Trophoblast cell (in vitro differentiated cells and primary cell): ENCODE measurements around the gene KLK11.

ENCODE experiments used
- DNase-seq, 2 donors: peaks; one replicate each; pipeline ENCODE4 v3.0.0-alpha.2; 2016
- H2AFZ ChIP-seq: 2 replicates; pipeline ENCODE4 v1.6.1; 2013; ENCODE audit warnings: low read length, moderate library complexity, mild to moderate bottlenecking; ENCODE audit not compliant: insufficient read depth, poor library complexity
- H2AK5ac ChIP-seq: 2 replicates; pipeline ENCODE4 v1.6.1; 2013; ENCODE audit warnings: mild to moderate bottlenecking, low read length
- H2BK120ac ChIP-seq: 2 replicates; pipeline ENCODE4 v1.6.1; 2013; ENCODE audit warnings: low read length, mild to moderate bottlenecking, moderate library complexity; ENCODE audit not compliant: insufficient read depth, poor library complexity
- H2BK12ac ChIP-seq: 2 replicates; pipeline ENCODE4 v1.6.1; 2013; ENCODE audit warnings: mild to moderate bottlenecking, low read length, moderate library complexity
- H2BK5ac ChIP-seq: 2 replicates; pipeline ENCODE4 v1.6.1; 2013; ENCODE audit warnings: low read length, low read depth, moderate library complexity, mild to moderate bottlenecking; ENCODE audit not compliant: poor library complexity
- H3K14ac ChIP-seq: 2 replicates; pipeline ENCODE4 v1.6.1; 2013; ENCODE audit warnings: mild to moderate bottlenecking, low read length
- H3K18ac ChIP-seq: 2 replicates; pipeline ENCODE4 v1.6.1; 2013; ENCODE audit warnings: mild to moderate bottlenecking, low read length
- H3K23ac ChIP-seq: 2 replicates; pipeline ENCODE4 v1.6.1; 2013; ENCODE audit warnings: low read length
- H3K27ac ChIP-seq: 2 replicates; pipeline ENCODE4 v1.5.1; 2013; ENCODE audit warnings: low read depth, mild to moderate bottlenecking, inconsistent platforms, low read length, moderate library complexity
- H3K27me3 ChIP-seq: 2 replicates; pipeline ENCODE4 v1.6.1; 2013; ENCODE audit warnings: inconsistent platforms, mild to moderate bottlenecking, low read length, moderate library complexity; ENCODE audit not compliant: insufficient read depth
- H3K36me3 ChIP-seq, 2 experiments: 1 replicate in 1 of 2; 2 replicates in 1 of 2; pipeline ENCODE4 v1.6.1; 2013; ENCODE audit warnings: low read length in 2 of 2, mild to moderate bottlenecking in 2 of 2, moderate library complexity in 1 of 2; ENCODE audit not compliant: insufficient read depth in 2 of 2, control insufficient read depth in 1 of 2
- H3K4ac ChIP-seq: 2 replicates; pipeline ENCODE4 v1.6.1; 2013; ENCODE audit warnings: low read depth, mild to moderate bottlenecking, low read length, moderate library complexity
- H3K4me1 ChIP-seq, 2 experiments: 1 replicate in 1 of 2; 2 replicates in 1 of 2; pipeline ENCODE4 v1.6.1; 2013; ENCODE audit warnings: low read length in 2 of 2, mild to moderate bottlenecking in 2 of 2, moderate library complexity in 1 of 2; ENCODE audit not compliant: insufficient read depth in 2 of 2, control insufficient read depth in 1 of 2
- H3K4me2 ChIP-seq: 2 replicates; pipeline ENCODE4 v1.6.1; 2013; ENCODE audit warnings: inconsistent platforms, mild to moderate bottlenecking, low read length, moderate library complexity
- H3K4me3 ChIP-seq: 2 replicates; pipeline ENCODE4 v1.5.1; 2013; ENCODE audit warnings: mild to moderate bottlenecking, low read depth, low read length, inconsistent platforms
- H3K79me1 ChIP-seq: one replicate; pipeline ENCODE4 v1.6.1; 2013; ENCODE audit warnings: low read length
- H3K79me2 ChIP-seq: 2 replicates; pipeline ENCODE4 v1.6.1; 2013; ENCODE audit warnings: low read length, mild to moderate bottlenecking; ENCODE audit not compliant: control insufficient read depth, insufficient read depth, poor library complexity
- H3K9ac ChIP-seq: 2 replicates; pipeline ENCODE4 v1.6.1; 2013; ENCODE audit warnings: mild to moderate bottlenecking, low read length
- H3K9me3 ChIP-seq: 2 replicates; pipeline ENCODE4 v1.6.1; 2013; ENCODE audit warnings: low read depth, mild to moderate bottlenecking, control low read depth, inconsistent platforms, low read length; ENCODE audit not compliant: insufficient read depth
- H4K12ac ChIP-seq: 2 replicates; pipeline ENCODE4 v1.6.1; 2013; ENCODE audit warnings: low read depth, mild to moderate bottlenecking, low read length, moderate library complexity
- H4K8ac ChIP-seq: 2 replicates; pipeline ENCODE4 v1.6.1; 2013; ENCODE audit warnings: low read depth, mild to moderate bottlenecking, low read length, moderate library complexity
- H4K91ac ChIP-seq: one replicate; pipeline ENCODE4 v1.6.1; 2013; ENCODE audit warnings: low read depth, mild to moderate bottlenecking, low read length, moderate library complexity
- WGBS: extraction: QIAGEN DNeasy Blood & Tissue Kit; methylation state at CpG from one replicate; pipeline ENCODE4 v1.1.7; 2013; ENCODE audit warnings: missing lambda C conversion rate; ENCODE audit not compliant: insufficient read length, insufficient coverage; ENCODE audit errors: extremely low coverage; 5-methylcytosine and 5-hydroxymethylcytosine counted together

Gene KLK11

DNA sequence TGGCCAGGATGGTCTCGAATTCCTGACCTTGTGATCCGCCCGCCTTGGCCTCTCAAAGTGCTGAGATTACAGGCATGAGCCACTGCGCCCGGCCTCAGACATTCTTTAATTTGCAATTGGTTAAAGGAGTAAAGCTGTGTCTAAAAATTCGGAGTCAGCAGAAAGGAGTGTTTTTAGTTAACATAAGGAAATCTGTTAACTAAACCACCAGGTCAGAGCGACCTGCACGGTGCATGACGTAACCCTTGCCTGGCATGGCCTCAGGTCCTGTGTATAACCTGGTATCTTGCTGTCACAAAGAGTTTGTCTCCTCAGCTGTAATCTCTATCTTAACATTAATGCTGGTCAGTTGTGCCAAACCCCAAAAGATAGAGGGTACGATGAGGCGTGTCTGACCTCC is 17.9 kb upstream of the KLK11 start:
- H3K4me1 ChIP-seq, result no peaks in the 10 kb centered on the region
- H3K79me2 ChIP-seq, result no peaks in the 10 kb centered on the region
- H3K27me3 ChIP-seq, result no peaks in the 10 kb centered on the region
- H3K9ac ChIP-seq, result no peak overlapping the region
- DNase-seq, result no peak
- H3K4ac ChIP-seq, result no peak overlapping the region
- H3K18ac ChIP-seq, result no peak overlapping the region
- no CpG with 5 or more reads among the region's 11 CpGs for WGBS
- no peak overlapping the region for H3K4me3 ChIP-seq
- H3K79me1 ChIP-seq, result no peaks in the 10 kb centered on the region
- H2BK5ac ChIP-seq, result no peak overlapping the region
- no peak overlapping the region for H3K23ac ChIP-seq
- H3K27ac ChIP-seq, result no peak overlapping the region
- H2AK5ac ChIP-seq, result no peak overlapping the region
- H2BK120ac ChIP-seq, result no peak overlapping the region
- H3K14ac ChIP-seq, result no peak overlapping the region
- H4K12ac ChIP-seq, result no peak overlapping the region
- no peak overlapping the region for H4K91ac ChIP-seq
- no peak overlapping the region for H2AFZ ChIP-seq
- no peaks in the 10 kb centered on the region for H3K9me3 ChIP-seq
- H4K8ac ChIP-seq, result no peak overlapping the region
- no peaks in the 10 kb centered on the region for H3K36me3 ChIP-seq
- no peak overlapping the region for H3K4me2 ChIP-seq
- H2BK12ac ChIP-seq, result no peak overlapping the region

DNA sequence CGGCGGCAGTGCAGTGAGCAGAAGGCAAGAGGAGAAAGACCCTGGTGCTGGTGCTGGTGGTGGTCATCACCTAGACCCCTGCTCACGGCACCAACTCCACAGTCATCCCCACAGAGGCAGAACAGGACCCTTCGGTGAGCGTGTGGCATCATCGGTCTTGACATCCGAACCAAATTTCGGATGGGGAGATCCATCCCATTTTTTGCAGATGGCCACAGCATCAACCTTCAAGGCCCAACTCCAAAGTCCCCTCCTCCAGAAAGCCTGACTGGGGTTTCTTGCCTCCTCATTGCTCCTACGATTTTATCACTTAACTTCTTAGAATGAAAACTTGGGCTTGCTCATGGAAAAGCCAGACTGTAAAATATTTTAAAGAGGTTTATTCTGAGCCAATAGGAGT is 17.1 kb upstream of the KLK11 start:
- no peaks in the 10 kb centered on the region for H3K79me1 ChIP-seq
- H3K9ac ChIP-seq, result no peak overlapping the region
- H4K91ac ChIP-seq, result no peak overlapping the region
- no peak overlapping the region for H3K4me3 ChIP-seq
- no peaks in the 10 kb centered on the region for H3K36me3 ChIP-seq
- no peak overlapping the region for H2BK120ac ChIP-seq
- no peak overlapping the region for H3K14ac ChIP-seq
- H3K23ac ChIP-seq, result no peak overlapping the region
- H4K8ac ChIP-seq, result no peak overlapping the region
- H2AK5ac ChIP-seq, result no peak overlapping the region
- H3K27me3 ChIP-seq, result no peaks in the 10 kb centered on the region
- H4K12ac ChIP-seq, result no peak overlapping the region
- H3K4me1 ChIP-seq, result no peaks in the 10 kb centered on the region
- H3K79me2 ChIP-seq, result no peaks in the 10 kb centered on the region
- H3K18ac ChIP-seq, result no peak overlapping the region
- no peak overlapping the region for H3K4me2 ChIP-seq
- H2AFZ ChIP-seq, result no peak overlapping the region
- H3K4ac ChIP-seq, result no peak overlapping the region
- no peak for DNase-seq
- no peaks in the 10 kb centered on the region for H3K9me3 ChIP-seq
- no peak overlapping the region for H2BK12ac ChIP-seq
- H3K27ac ChIP-seq, result no peak overlapping the region
- H2BK5ac ChIP-seq, result no peak overlapping the region
- WGBS, result no CpG with 5 or more reads among the region's 9 CpGs

DNA sequence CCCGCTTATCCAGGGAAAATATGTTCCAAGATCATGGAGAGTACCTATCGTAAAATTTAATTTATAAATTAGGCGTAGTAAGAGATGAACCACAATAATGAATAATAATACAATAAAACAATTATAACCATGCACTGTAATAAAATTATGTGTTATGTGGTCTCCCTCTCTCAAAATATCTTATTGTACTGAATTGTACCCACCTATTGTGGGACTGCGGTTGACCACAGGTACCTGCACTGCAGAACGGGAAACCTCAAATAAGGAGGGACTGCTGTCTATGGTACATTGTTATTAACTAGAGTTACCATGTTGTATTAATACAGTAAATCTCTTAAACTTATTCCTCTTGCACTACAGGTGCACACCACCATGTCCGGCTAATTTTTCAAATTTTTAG is 13.7 kb upstream of the KLK11 start:
- Histone ChIP-seq H2BK12ac (no peak overlapping the region), H3K36me3 (no peaks in the 10 kb centered on the region), H4K91ac (no peak overlapping the region), H2AFZ (no peak overlapping the region), H2AK5ac (no peak overlapping the region), H3K4ac (no peak overlapping the region), H3K23ac (no peak overlapping the region), H3K18ac (no peak overlapping the region), H3K27ac (no peak overlapping the region), H4K12ac (no peak overlapping the region), H2BK120ac (no peak overlapping the region), H3K4me2 (no peak overlapping the region), H3K9ac (no peak overlapping the region), H3K14ac (no peak overlapping the region), H3K79me1 (no peaks in the 10 kb centered on the region), H3K79me2 (no peaks in the 10 kb centered on the region), H3K4me1 (no peaks in the 10 kb centered on the region), H3K4me3 (no peak overlapping the region), H3K9me3 (no peaks in the 10 kb centered on the region), H3K27me3 (no peaks in the 10 kb centered on the region), H2BK5ac (no peak overlapping the region), H4K8ac (no peak overlapping the region)
- no CpG with 5 or more reads among the region's 6 CpGs for WGBS
- DNase-seq, result no peak

GRCh38 chr19:51036519-51036918 is 10.1 kb upstream of the KLK11 start:
- H3K18ac ChIP-seq, result no peak overlapping the region
- H2AK5ac ChIP-seq, result no peak overlapping the region
- H3K79me1 ChIP-seq, result no peaks in the 10 kb centered on the region
- no peak overlapping the region for H3K14ac ChIP-seq
- no peak overlapping the region for H2BK5ac ChIP-seq
- H3K23ac ChIP-seq, result no peak overlapping the region
- H4K12ac ChIP-seq, result no peak overlapping the region
- no peaks in the 10 kb centered on the region for H3K27me3 ChIP-seq
- no peak overlapping the region for H2BK12ac ChIP-seq
- no peaks in the 10 kb centered on the region for H3K9me3 ChIP-seq
- H4K91ac ChIP-seq, result no peak overlapping the region
- no peak overlapping the region for H2BK120ac ChIP-seq
- no peak overlapping the region for H3K9ac ChIP-seq
- H2AFZ ChIP-seq, result no peak overlapping the region
- H4K8ac ChIP-seq, result no peak overlapping the region
- H3K79me2 ChIP-seq, result no peaks in the 10 kb centered on the region
- H3K4me1 ChIP-seq, result no peaks in the 10 kb centered on the region
- H3K4me2 ChIP-seq, result no peak overlapping the region
- H3K4me3 ChIP-seq, result no peak overlapping the region
- WGBS, result no CpG with 5 or more reads among the region's 9 CpGs
- no peaks in the 10 kb centered on the region for H3K36me3 ChIP-seq
- DNase-seq, result no peak
- H3K27ac ChIP-seq, result no peak overlapping the region
- no peak overlapping the region for H3K4ac ChIP-seq
